Measurements from ENCODE around the gene DNAJC3.

DNAJC3 gene

GRCh38 chr13:95740979-95741320, 64.0 kb downstream of the DNAJC3 start:
- Histone ChIP-seq H3K27me3 (ENCODE audit: low read depth, low read length) (no peaks in the 10 kb centered on the region), H2AFZ (ENCODE audit: low read depth, low read length) (no peak overlapping the region), H3K27ac (ENCODE audit: low read length) (no peak overlapping the region), H3K79me2 (ENCODE audit: low read length) (peaks cover 29% of the 10 kb centered on the region), H3K4me2 (ENCODE audit: low read length) (no peak overlapping the region), H3K9me3 (ENCODE audit: insufficient read depth, low read length) (no peaks in the 10 kb centered on the region), H3K4me1 (ENCODE audit: low read length) (no peaks in the 10 kb centered on the region), H3K9ac (ENCODE audit: low read length) (no peak overlapping the region), H3K4me3 (ENCODE audit: low read length) (no peak overlapping the region), H3K36me3 (replicated peaks; ENCODE audit: low read depth, low read length) (no peaks in the 10 kb centered on the region), H4K20me1 (ENCODE audit: insufficient read depth, low read length) (peaks cover 34% of the 10 kb centered on the region)
- TF ChIP-seq CTCF (IDR thresholded peaks at IDR 0.05; ENCODE audit: low read depth, low read length) (no peak), EZH2phosphoT487 (IDR thresholded peaks at IDR 0.05; ENCODE audit: low read depth) (no peak)

- H2AFZ ChIP-seq (ENCODE audit: low read depth, low read length): no peak overlapping the region
- H3K36me3 ChIP-seq (replicated peaks; ENCODE audit: low read depth, low read length): no peaks in the 10 kb centered on the region
- H3K4me3 ChIP-seq (ENCODE audit: low read length): no peak overlapping the region
- no peak overlapping the region for H3K27ac ChIP-seq (ENCODE audit: low read length)
- H3K79me2 ChIP-seq (ENCODE audit: low read length): peaks cover 29% of the 10 kb centered on the region
- no peaks in the 10 kb centered on the region for H3K27me3 ChIP-seq (ENCODE audit: low read depth, low read length)
- no peak overlapping the region for H3K4me2 ChIP-seq (ENCODE audit: low read length)
- H3K9me3 ChIP-seq (ENCODE audit: insufficient read depth, low read length): no peaks in the 10 kb centered on the region
- H3K4me1 ChIP-seq (ENCODE audit: low read length): no peaks in the 10 kb centered on the region
- TF ChIP-seq EZH2phosphoT487 (IDR thresholded peaks at IDR 0.05; ENCODE audit: low read depth) (no peak), CTCF (IDR thresholded peaks at IDR 0.05; ENCODE audit: low read depth, low read length) (no peak)
- H3K9ac ChIP-seq (ENCODE audit: low read length): no peak overlapping the region
- H4K20me1 ChIP-seq (ENCODE audit: insufficient read depth, low read length): peaks cover 36% of the 10 kb centered on the region
Observed at GRCh38 chr13:95741584-95742563, 64.9 kb downstream of the DNAJC3 start.

- Histone ChIP-seq H3K79me2 (ENCODE audit: low read length) (peaks cover 37% of the 10 kb centered on the region), H3K9me3 (ENCODE audit: insufficient read depth, low read length) (no peaks in the 10 kb centered on the region), H3K4me3 (ENCODE audit: low read length) (no peak overlapping the region), H3K4me1 (ENCODE audit: low read length) (no peaks in the 10 kb centered on the region), H3K27me3 (ENCODE audit: low read depth, low read length) (no peaks in the 10 kb centered on the region), H3K27ac (ENCODE audit: low read length) (no peak overlapping the region), H3K36me3 (replicated peaks; ENCODE audit: low read depth, low read length) (no peaks in the 10 kb centered on the region), H3K9ac (ENCODE audit: low read length) (no peak overlapping the region), H4K20me1 (ENCODE audit: insufficient read depth, low read length) (peaks cover 42% of the 10 kb centered on the region), H3K4me2 (ENCODE audit: low read length) (no peak overlapping the region), H2AFZ (ENCODE audit: low read depth, low read length) (no peak overlapping the region)
- TF ChIP-seq EZH2phosphoT487 (IDR thresholded peaks at IDR 0.05; ENCODE audit: low read depth): no peak
- TF ChIP-seq CTCF (IDR thresholded peaks at IDR 0.05; ENCODE audit: low read depth, low read length): no peak
Observed at GRCh38 chr13:95743192-95743591, 66.3 kb downstream of the DNAJC3 start.

- no peaks in the 10 kb centered on the region for H3K4me1 ChIP-seq (ENCODE audit: low read length)
- no peak overlapping the region for H3K4me3 ChIP-seq (ENCODE audit: low read length)
- no peaks in the 10 kb centered on the region for H3K36me3 ChIP-seq (replicated peaks; ENCODE audit: low read depth, low read length)
- H3K27me3 ChIP-seq (ENCODE audit: low read depth, low read length): no peaks in the 10 kb centered on the region
- H3K27ac ChIP-seq (ENCODE audit: low read length): no peak overlapping the region
- peaks cover 41% of the 10 kb centered on the region for H3K79me2 ChIP-seq (ENCODE audit: low read length)
- H2AFZ ChIP-seq (ENCODE audit: low read depth, low read length): no peak overlapping the region
- no peaks in the 10 kb centered on the region for H3K9me3 ChIP-seq (ENCODE audit: insufficient read depth, low read length)
- H3K4me2 ChIP-seq (ENCODE audit: low read length): no peak overlapping the region
- no peak for TF ChIP-seq EZH2phosphoT487 (IDR thresholded peaks at IDR 0.05; ENCODE audit: low read depth)
- no peak for TF ChIP-seq CTCF (IDR thresholded peaks at IDR 0.05; ENCODE audit: low read depth, low read length)
- H3K9ac ChIP-seq (ENCODE audit: low read length): no peak overlapping the region
- peaks cover 42% of the 10 kb centered on the region for H4K20me1 ChIP-seq (ENCODE audit: insufficient read depth, low read length)
Observed at GRCh38 chr13:95745289-95745688, 68.3 kb downstream of the DNAJC3 start.

All from OCI-LY3 (cell line).